Measurements from ENCODE around the gene TMEM232.
"Not testable (repeated sequence)": the region's sequence is repeated elsewhere in the genome, so short reads cannot be mapped to it uniquely, and the experiment has no call there.

DNA sequence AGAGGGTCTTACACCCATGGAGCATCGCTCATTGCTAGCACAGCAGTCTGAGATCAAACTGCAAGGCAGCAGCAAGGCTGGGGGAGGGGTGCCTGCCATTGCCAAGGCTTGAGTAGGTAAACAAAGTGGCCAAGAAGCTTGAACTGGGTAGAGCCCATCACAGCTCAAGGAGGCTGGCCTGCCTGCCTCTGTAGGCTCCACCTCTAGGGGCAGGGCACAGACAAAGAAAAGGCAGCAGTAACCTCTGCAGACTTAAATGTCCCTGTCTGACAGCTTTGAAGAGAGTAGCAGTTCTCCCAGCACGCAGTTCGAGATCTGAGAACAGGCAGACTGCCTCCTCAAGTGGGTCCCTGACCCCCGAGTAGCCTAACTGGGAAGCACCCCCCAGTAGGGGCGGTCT, 33.8 kb downstream of the TMEM232 start:
- not testable (repeated sequence) for TF ChIP-seq POLR2A (IDR thresholded peaks at IDR 0.05; ENCODE audit: low read length); GATA1 (IDR thresholded peaks at IDR 0.05; ENCODE audit: low read depth, low read length)

Data from erythroblast (primary cell).